Measurements from ENCODE around the gene KCNMA1. TPM values are rescaled to one million over a fixed set of nuclear protein-coding genes. Genes with fewer than 3 reads are reported as not detected.

Gene KCNMA1
- total RNA-seq, 4 donors from 2014 or later: 4.6 to 10.5 (median 7.8) TPM

GRCh38 chr10:77361426-77361825 lies 276.2 kb downstream of the KCNMA1 start:
- no peak overlapping the region for H3K27ac ChIP-seq
- no peak for DNase-seq (ENCODE audit: low spot score in 2 of 2)
- no peaks in the 10 kb centered on the region for H3K4me1 ChIP-seq
- 93% methylated on average over 9 of the region's 9 CpGs for WGBS
- no peaks in the 10 kb centered on the region for H3K9me3 ChIP-seq
- TF ChIP-seq EP300 (IDR thresholded peaks at IDR 0.05): no peak
- TF ChIP-seq CTCF (IDR thresholded peaks at IDR 0.05): no peak
- no peak for TF ChIP-seq POLR2A (IDR thresholded peaks at IDR 0.05)
- TF ChIP-seq POLR2AphosphoS5 (IDR thresholded peaks at IDR 0.05): no peak
- no peaks in the 10 kb centered on the region for H3K36me3 ChIP-seq
- no peaks in the 10 kb centered on the region for H3K27me3 ChIP-seq
- no peak overlapping the region for H3K4me3 ChIP-seq

DNA sequence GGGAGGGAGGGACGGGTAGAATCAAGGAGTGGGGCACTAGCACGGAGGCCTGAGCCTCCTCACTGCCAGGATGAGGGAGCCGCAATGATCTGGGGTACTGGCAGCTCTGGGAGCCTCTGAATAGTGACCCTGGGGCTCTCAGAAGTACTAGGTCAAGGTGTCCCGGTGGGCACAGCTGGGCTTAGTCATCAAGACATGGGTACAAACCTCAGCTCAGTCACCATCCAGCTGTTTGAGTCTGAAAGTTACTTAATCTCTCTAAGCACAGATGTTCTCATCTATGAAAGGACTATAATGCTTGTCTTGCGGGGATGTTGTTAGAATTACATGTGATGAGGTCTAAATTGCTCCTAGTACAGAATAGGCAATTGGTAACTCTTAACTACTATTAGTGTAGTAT lies 276.8 kb downstream of the KCNMA1 start:
- WGBS: 91% methylated on average over 5 of the region's 5 CpGs

DNA sequence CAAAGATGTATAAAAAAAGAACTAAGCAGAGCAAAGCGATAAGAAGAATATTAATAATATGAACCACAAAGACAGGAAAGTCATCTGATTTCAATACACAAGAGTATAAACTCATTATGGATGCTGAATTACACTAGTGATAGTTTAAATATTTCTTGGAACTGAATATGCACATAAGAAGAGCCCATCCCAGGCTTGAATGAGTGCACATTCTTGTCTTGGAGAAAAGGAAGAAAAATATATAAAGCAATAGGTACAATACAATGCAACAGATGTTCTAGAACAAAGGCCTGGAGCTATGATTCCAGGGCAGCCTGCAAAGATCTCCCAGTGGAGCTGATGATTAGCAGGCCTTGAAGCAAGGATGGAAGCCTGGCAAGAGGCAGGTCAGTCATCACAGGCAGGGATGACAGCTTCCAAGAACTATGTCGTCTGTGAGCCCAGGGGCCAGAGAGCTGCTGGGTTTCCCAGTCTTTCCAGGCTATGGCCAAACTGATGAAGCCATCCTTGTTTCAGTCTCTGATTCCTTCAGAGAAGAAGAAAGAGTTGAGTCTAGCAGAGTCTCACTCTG lies 277.6 kb downstream of the KCNMA1 start:
- no peaks in the 10 kb centered on the region for H3K4me1 ChIP-seq
- no peaks in the 10 kb centered on the region for H3K36me3 ChIP-seq
- no peaks in the 10 kb centered on the region for H3K9me3 ChIP-seq
- no peak overlapping the region for H3K4me3 ChIP-seq
- DNase-seq (ENCODE audit: low spot score in 2 of 2): no peak
- H3K27me3 ChIP-seq: no peaks in the 10 kb centered on the region
- TF ChIP-seq EP300 (IDR thresholded peaks at IDR 0.05) (no peak), POLR2A (IDR thresholded peaks at IDR 0.05) (no peak), CTCF (IDR thresholded peaks at IDR 0.05) (no peak), POLR2AphosphoS5 (IDR thresholded peaks at IDR 0.05) (no peak)
- H3K27ac ChIP-seq: no peak overlapping the region
- WGBS: 66% methylated on average over 2 of the region's 2 CpGs

More for the DNA sequence above, 276.8 kb downstream of the KCNMA1 start:
- TF ChIP-seq EP300 (IDR thresholded peaks at IDR 0.05): no peak
- TF ChIP-seq CTCF (IDR thresholded peaks at IDR 0.05): no peak
- no peak for TF ChIP-seq POLR2A (IDR thresholded peaks at IDR 0.05)
- no peak for TF ChIP-seq POLR2AphosphoS5 (IDR thresholded peaks at IDR 0.05)
- Histone ChIP-seq H3K27me3 (no peaks in the 10 kb centered on the region), H3K27ac (no peak overlapping the region), H3K9me3 (no peaks in the 10 kb centered on the region), H3K36me3 (no peaks in the 10 kb centered on the region), H3K4me3 (no peak overlapping the region), H3K4me1 (no peaks in the 10 kb centered on the region)
- no peak for DNase-seq (ENCODE audit: low spot score in 2 of 2)

DNA sequence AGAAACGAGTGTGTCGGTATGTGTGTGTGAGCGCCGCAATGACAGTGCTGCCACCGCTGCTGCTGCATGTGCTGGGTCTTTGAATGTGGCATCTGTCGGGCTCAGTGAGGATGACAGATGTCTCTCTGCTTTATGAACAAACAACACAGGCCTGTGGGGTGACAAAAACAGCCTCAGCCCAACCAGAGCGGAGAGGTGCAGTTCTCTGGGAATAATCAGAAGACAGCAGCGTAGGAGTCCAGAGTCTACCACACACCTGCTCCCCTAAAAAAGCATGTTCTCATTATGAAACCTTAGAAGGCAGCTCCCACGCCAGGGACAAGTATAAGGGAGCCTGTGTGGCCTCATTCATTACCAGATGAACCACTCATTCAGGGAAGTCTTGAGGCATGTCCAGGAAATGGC lies 278.3 kb downstream of the KCNMA1 start:
- TF ChIP-seq CTCF (IDR thresholded peaks at IDR 0.05) (no peak), POLR2A (IDR thresholded peaks at IDR 0.05) (no peak), POLR2AphosphoS5 (IDR thresholded peaks at IDR 0.05) (no peak), EP300 (IDR thresholded peaks at IDR 0.05) (no peak)
- DNase-seq (ENCODE audit: low spot score in 2 of 2): no peak
- H3K36me3 ChIP-seq: no peaks in the 10 kb centered on the region
- 93% methylated on average over 9 of the region's 9 CpGs for WGBS
- H3K4me1 ChIP-seq: no peaks in the 10 kb centered on the region
- H3K27me3 ChIP-seq: no peaks in the 10 kb centered on the region
- H3K9me3 ChIP-seq: no peaks in the 10 kb centered on the region
- H3K27ac ChIP-seq: no peak overlapping the region
- H3K4me3 ChIP-seq: no peak overlapping the region

DNA sequence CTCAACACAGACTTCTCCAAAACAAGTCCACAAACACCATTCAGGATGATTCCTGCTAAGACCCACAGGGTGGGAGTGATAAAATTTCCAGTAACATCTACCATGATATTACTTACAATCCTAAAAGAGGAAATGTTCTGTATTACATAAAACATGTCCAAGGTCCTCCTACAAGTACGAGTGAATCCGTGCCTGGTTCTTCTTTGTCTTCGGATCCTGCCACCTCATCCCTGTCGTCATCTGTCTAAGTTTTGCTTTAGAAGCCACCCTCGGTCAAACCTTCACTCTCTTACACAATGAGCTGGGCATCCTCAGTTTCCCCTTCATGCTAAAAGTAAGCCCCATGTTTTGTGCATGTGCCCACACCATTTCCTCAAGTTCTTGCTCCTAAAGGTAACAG lies 279.0 kb downstream of the KCNMA1 start:
- no peak for DNase-seq (ENCODE audit: low spot score in 2 of 2)
- no peaks in the 10 kb centered on the region for H3K4me1 ChIP-seq
- TF ChIP-seq POLR2AphosphoS5 (IDR thresholded peaks at IDR 0.05): no peak
- no peak for TF ChIP-seq EP300 (IDR thresholded peaks at IDR 0.05)
- no peak for TF ChIP-seq CTCF (IDR thresholded peaks at IDR 0.05)
- no peak for TF ChIP-seq POLR2A (IDR thresholded peaks at IDR 0.05)
- H3K36me3 ChIP-seq: no peaks in the 10 kb centered on the region
- H3K4me3 ChIP-seq: no peak overlapping the region
- H3K27ac ChIP-seq: no peak overlapping the region
- no peaks in the 10 kb centered on the region for H3K27me3 ChIP-seq
- 92% methylated on average over 5 of the region's 5 CpGs for WGBS
- H3K9me3 ChIP-seq: no peaks in the 10 kb centered on the region
